Hematopoietic multipotent progenitor cell treated with erythropoietin and hydrocortisone succinate and interleukin-3 and kit ligand, for 15 days (in vitro differentiated cells): ENCODE data around the gene FLII.
"Not testable (repeated sequence)": the region's sequence is repeated elsewhere in the genome, so short reads cannot be mapped to it uniquely, and the experiment has no call there.

ENCODE experiments used
- DNase-seq: peaks from one replicate; pipeline ENCODE4 v3.0.0-alpha.2; 2015; ENCODE audit warnings: low spot score

The FLII gene

DNA sequence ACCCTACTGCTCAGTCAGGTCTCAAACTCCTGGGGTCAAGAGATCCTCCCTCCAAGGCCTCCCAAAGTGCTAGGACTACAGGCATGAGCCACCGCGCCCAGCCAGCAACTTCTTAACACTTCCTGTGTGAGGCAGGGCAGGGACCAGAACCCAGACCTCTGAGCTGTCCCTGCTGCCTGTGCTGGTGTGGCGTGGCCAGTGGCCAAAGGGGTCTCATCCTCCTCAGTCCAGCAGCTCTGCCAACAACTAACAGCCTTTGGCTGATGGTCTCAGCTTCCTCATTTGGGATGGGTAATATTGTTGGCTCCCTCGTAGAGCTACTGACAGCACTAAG is 34.5 kb downstream of the FLII start:
- DNase-seq: no peak

DNA sequence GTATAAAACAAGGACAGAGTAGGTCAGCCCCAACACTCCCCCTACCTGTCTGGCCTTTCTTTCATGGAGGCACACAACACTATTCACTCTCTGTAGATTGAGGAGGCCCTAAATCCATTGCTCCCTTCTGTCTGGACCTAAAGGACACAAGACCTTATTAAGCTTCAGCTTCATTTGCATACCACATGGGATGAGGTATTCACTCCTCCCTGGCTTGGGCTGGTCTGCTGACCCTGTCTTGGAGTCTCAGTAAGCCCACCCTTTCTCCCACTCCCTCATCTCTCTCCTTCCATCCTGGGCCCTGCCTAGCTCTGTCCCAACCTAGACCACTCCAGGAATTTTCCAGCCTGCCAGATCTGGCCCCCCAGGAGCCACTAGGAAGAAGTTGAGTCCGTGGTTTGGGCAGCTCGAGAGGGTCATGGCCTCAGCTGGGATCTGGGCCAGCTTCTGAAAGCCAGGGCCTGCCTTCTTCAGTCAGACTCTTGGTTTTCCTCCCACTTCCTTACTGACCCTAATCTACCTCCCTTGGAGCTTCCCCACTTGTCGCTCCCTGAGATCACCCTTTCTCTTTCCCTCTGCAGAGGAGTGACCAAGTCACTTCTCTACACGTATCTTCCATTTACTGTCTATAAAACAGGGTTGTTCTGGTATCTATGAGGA is 39.7 kb downstream of the FLII start:
- DNase-seq: no peak

DNA sequence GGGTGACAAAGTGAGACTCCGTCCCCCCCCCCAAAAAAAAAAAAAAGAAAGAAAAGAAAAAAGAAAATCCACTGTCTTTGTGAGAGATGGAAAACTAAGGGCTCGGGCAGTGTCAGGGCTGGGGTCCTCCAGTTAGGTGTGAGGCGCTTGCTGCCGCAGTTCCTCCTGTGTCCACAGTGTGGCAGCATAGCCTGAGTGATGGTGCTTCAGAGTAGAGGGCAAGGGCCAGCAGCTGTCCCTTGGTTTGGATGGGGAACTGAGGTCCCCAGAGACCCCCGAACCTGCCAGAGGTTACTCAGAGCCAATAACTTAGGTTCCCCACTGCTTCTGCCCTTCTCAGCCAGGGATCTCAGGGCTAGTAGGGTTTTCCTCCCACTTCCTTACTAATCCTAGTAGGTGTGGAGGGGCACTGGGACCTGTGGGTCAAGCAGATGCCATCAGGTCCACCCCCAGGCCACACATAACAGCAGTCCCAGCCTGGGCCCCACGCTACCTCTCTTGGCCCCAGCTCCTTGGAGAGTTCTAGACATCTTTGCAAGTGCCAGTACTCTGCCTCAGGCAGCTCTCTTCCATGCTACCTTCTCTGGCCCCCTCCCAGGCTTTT is 41.0 kb downstream of the FLII start:
- DNase-seq: peak; percentile 72

DNA sequence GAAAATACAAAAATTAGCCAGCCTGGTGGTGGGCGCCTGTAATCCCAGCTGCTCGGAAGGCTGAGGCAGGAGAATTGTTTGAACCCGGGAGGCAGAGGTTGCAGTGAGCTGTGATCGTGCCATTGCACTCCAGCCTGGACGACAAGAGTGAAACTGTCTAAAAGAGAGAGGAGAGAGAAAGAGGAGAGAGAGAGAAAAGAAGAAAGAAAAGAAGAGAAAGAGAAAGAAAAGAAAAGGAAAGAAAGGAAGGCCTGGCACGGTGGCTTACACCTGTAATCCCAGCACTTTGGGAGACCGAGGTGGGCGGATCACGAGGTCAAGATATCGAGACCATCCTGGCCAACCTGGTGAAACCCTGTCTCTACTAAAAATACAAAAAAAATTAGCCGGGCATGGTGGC is 41.6 kb downstream of the FLII start:
- DNase-seq: not testable (repeated sequence)

DNA sequence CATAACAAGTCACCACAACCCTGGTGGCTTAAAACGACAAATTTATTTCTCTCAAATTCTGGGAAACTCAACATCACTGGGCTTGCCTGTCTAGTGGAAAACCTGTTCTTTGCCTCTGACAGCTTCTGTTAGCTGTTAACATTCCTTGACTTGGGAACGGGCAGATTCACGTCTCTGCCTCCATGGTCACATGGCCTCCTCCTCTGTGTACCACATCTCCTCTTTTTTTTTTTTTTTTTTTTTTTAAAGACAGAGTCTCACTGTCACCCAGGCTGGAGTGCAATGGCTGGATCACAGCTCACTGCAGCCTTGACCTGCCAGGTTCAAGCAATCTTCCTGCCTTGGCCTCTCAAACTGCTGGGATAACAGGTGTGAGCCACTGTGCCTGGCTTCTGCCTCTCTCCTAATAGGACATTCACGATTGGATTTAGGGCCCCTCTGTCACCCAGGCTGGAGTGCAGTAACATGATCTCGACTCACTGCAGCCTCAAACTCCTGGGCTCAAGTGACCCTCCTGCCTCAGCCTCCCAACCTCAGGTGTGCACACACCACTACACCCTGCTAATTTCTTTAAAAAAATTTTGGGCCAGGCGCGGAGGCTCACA is 44.8 kb downstream of the FLII start:
- no peak for DNase-seq

DNA sequence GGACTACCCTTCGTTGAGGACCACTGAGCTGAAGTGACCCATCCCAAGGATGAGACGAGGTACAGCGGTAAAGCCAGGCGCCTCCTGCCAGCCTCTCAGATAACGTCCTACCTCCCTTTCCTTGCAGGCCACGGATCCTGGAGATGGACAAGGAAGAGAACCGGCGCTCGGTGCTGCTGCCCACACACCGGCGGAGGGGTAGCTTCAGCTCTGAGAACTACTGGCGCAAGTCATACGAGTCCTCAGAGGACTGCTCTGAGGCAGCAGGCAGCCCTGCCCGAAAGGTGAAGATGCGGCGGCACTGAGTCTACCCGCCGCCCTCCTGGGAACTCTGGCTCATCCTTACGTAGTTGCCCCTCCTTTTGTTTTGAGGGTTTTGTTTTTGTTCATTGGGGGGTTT is 50.4 kb downstream of the FLII start:
- no peak for DNase-seq

DNA sequence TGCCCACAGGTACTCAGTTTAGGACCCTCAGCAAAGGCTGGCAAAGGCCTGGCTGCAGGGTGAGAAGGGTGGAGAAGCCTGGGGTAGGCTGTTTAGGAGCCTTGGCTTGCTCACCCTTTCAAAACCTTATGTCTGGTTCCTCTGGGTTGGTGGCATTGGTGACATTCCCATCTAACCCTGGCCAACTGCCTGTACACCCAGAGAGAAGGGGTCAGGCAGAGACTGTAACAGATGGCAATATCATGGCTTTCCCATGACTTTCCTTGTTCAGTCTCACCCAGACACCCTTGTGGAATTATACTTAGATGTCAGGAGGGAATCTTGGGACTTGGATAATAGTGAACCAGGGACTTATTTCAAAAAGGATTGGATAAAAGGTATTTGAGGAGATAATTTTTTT is 51.6 kb downstream of the FLII start:
- no peak for DNase-seq

DNA sequence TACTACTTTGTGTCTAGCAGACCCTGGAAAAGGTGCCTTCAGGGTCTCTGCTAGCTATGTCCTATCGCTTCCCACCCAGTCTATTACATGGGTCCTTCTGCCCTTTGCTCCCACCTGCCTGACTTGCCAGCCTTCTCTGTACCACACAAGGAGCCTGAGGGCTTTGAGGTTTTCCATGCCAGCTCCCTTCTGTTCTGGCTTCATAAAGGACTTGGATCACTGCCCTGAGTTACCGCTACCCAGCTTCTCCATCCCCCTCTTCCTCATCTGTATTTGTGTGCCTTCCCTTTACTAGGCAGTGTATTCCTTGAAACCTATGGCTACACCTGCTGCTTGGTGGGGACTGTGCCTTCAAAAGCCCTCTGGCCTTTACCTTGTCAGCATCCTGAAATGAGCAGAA is 52.7 kb downstream of the FLII start:
- no peak for DNase-seq

DNA sequence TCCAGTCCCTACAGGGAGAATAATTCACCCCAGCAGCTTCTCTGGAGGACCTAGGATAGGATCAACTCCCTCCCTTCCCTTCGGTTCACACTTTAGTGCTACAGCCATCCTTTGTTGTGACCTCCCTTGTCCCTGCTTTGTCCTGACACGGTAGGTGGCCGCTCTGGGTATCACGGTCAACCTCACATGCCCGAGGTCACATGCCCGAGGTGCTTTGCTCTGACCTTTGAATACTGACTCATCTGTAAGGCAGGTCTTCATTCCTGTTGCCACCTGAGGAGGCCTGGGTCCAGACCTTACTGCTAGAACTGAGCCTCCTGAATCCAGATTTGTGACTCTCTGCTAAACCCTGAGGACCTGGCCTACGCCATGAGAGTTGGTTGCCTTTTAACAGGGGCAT is 55.2 kb downstream of the FLII start:
- no peak for DNase-seq

DNA sequence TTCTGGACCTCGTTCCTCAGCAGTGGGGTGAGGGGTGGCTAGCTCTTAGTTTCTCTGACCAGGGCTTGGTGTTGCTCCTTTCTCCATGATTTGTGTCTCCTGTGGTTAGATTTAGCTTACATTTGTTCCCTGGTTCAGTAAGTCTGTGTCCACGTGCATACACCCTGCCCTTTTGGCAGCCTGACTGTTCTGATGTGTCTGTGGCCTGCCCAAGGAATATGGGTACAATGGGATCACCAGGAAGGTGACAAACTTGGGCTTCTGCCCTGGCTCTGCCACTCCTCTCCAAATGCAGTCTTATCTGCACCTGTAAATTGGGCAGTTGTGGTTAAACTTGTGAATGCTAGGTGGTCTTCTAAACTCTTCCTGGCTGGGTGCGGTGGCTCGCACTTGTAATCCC is 57.4 kb downstream of the FLII start:
- DNase-seq: no peak

DNA sequence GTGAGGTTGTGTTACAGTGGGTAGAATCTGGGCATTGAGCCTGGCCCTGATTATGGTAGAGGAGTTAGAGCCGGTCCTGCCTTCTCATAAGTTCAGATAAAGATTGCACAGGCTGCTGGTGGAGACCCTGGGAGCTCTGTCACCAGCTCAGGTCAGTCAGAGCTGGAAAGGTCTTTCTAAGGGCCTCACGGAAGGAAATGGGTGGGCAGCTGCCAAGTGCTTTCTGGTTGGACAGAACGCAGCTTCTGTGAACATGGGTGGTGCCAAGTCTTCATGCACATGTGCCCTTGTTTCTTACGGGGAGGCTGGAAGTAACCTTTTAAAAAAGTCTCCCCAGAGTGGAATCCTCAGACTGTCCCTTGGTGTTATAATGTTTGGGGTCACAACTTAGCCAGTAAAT is 60.0 kb downstream of the FLII start:
- DNase-seq: no peak

DNA sequence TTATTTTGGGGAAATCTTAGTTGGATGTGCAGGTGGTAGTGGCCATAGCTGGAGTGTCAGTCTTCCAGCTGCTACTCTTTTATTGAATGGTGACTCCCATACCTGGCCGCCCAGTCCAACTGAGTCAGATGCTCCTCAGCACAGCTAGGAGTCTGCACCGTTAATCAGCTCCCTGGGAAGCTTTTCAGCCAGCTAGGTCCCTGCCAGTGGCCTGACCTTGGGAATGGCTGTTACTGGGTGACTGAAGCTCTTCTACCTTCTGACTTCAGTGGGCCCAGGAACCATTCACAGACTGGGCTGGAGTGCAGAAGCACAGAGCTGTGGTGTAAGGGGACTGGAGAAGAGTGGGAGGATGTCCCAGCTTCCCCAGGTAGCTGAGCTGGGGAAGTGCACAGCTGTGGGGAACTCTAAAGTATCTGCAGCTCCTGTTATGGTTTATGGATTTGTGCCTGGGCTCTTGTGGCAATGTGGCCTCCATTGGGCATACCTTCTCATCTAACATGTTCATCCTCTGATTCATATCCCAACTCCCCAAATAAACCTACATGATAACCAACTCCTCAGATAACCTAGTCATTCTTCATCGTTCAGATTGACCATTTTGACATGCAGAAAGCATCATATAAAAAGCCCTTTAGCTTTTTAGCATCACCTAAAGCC is 60.9 kb downstream of the FLII start:
- DNase-seq: no peak

DNA sequence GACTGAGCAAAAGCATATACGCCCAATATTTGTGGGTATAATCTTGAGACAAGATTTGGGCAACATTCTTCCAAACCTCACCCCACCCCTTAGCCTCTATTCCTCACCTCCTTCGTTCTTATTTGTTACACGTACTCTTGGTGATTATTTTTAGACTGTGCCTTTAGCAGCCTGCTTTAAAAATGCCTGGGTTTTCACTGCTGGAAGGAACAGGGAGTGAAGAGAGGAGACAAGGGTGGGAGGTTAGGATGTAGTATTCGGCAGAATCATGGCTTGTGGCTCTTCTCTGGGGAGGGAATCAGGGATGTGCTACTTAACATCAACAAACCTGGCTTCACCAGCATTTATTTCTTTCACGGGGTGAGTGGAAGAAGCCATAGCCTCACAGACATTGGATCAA is 63.3 kb downstream of the FLII start:
- DNase-seq: no peak
